Osteocyte (in vitro differentiated cells): ENCODE measurements around the gene AKAP13. TPM values are rescaled to one million over a fixed set of nuclear protein-coding genes. Genes with fewer than 3 reads are reported as not detected.

Experiments used
- DNase-seq: peaks from one replicate; pipeline ENCODE4 v3.0.0; 2021; ENCODE audit warnings: mixed read lengths; ENCODE audit not compliant: unreplicated experiment; ENCODE audit errors: extremely low spot score
- H3K27ac Mint-ChIP-seq: one replicate; pipeline ENCODE4 v1.8.0; 2021; ENCODE audit warnings: mild to moderate bottlenecking, mixed read lengths; ENCODE audit not compliant: unreplicated experiment
- H3K27me3 Mint-ChIP-seq: one replicate; pipeline ENCODE4 v1.8.0; 2021; ENCODE audit warnings: mixed read lengths; ENCODE audit not compliant: unreplicated experiment
- H3K36me3 Mint-ChIP-seq: one replicate; pipeline ENCODE4 v1.8.0; 2021; ENCODE audit warnings: mixed read lengths; ENCODE audit not compliant: unreplicated experiment
- H3K4me1 Mint-ChIP-seq: one replicate; pipeline ENCODE4 v1.8.0; 2021; ENCODE audit warnings: mixed read lengths; ENCODE audit not compliant: unreplicated experiment
- H3K4me3 Mint-ChIP-seq: one replicate; pipeline ENCODE4 v1.8.0; 2021; ENCODE audit warnings: mild to moderate bottlenecking, moderate library complexity, mixed read lengths; ENCODE audit not compliant: unreplicated experiment
- H3K9me3 Mint-ChIP-seq: one replicate; pipeline ENCODE4 v1.8.0; 2021; ENCODE audit warnings: mixed read lengths; ENCODE audit not compliant: unreplicated experiment
- total RNA-seq: library from RNA; stranded (reverse); gene quantifications from 2 replicates; pipeline ENCODE4 v1.2.1, GENCODE V29; 2021
- TF ChIP-seq, protein P1 (sequence below): fragments of 200-600 bp; sonication (generic); IDR thresholded peaks from 2 replicates; pipeline ENCODE4 v1.5.0; 2021; ENCODE audit warnings: antibody characterized with exemption, mild to moderate bottlenecking, moderate library complexity

Gene AKAP13
- total RNA-seq, 1 donor from 2014 or later = 146 TPM

DNA sequence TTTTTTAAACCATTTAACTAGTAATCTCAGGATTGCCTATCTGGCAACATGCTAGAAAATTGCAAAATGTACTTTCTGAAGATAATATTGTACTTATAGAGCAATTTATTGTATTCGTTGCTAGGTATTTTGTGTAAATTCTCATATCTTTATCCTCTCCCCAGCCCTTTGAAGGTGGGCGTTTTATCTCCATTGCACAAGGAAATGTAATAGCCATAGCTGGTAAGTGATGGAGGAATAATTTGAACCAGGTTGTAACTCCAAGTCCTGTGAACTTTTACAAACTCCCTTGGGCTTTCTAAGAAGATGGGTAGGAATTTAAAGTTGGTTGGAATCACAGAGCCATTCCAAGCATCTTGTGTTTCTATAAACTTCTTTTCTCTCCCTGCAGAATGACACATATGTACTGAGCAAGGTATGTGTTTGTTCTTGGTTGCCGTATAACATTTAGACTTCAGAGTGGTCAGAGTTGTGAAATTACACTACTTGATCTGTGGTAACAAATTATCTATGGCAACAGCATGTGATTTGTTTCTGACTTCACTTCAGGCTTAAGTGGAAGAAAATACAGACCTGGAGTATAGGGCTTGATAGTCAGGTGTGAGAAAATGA, 170.9 kb downstream of the AKAP13 start:
- Mint-ChIP-seq H3K27ac (no peak overlapping the region), H3K36me3 (peaks cover 17% of the 10 kb centered on the region), H3K4me3 (no peak overlapping the region), H3K9me3 (no peaks in the 10 kb centered on the region), H3K27me3 (no peaks in the 10 kb centered on the region), H3K4me1 (peaks cover 19% of the 10 kb centered on the region)
- TF ChIP-seq, protein P1, sequence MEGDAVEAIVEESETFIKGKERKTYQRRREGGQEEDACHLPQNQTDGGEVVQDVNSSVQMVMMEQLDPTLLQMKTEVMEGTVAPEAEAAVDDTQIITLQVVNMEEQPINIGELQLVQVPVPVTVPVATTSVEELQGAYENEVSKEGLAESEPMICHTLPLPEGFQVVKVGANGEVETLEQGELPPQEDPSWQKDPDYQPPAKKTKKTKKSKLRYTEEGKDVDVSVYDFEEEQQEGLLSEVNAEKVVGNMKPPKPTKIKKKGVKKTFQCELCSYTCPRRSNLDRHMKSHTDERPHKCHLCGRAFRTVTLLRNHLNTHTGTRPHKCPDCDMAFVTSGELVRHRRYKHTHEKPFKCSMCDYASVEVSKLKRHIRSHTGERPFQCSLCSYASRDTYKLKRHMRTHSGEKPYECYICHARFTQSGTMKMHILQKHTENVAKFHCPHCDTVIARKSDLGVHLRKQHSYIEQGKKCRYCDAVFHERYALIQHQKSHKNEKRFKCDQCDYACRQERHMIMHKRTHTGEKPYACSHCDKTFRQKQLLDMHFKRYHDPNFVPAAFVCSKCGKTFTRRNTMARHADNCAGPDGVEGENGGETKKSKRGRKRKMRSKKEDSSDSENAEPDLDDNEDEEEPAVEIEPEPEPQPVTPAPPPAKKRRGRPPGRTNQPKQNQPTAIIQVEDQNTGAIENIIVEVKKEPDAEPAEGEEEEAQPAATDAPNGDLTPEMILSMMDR = no peak
- DNase-seq = no peak

DNA sequence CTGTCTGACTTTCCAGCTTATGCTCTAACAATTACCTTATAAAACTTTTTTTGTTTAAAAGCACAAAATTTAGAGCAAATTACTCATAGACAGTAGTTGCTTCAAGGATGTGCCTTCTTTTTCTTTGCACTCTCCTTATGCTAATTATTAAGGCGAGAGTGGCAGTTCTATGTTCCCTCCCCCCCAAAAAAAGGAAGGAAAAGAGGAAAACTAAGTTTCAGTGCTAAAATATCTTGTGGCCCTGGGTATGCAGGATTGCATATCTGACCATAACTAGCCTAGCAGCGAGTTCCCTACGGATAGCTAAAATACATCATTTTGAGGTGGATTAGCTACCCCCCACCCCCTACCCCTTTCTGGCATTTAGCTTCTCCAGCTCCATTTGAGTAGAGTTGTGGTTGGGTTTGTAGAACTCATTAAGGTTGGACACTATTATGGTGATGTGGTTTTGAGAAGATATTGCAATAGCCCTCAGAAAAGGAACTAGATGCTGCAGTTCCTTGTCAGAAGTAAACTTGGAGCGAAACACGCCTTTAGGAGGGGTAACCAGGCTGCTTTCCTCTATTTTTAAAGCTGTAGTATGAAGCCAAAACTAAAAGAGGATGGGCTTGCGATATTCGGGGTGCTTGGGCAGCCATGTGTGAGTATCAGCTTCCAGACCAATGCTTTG, 174.6 kb downstream of the AKAP13 start:
- peaks cover 22% of the 10 kb centered on the region for H3K36me3 Mint-ChIP-seq
- H3K4me3 Mint-ChIP-seq = no peak overlapping the region
- no peaks in the 10 kb centered on the region for H3K9me3 Mint-ChIP-seq
- no peaks in the 10 kb centered on the region for H3K27me3 Mint-ChIP-seq
- TF ChIP-seq, protein P1 = no peak
- H3K4me1 Mint-ChIP-seq = peaks cover 7% of the 10 kb centered on the region
- H3K27ac Mint-ChIP-seq = no peak overlapping the region
- no peak for DNase-seq

DNA sequence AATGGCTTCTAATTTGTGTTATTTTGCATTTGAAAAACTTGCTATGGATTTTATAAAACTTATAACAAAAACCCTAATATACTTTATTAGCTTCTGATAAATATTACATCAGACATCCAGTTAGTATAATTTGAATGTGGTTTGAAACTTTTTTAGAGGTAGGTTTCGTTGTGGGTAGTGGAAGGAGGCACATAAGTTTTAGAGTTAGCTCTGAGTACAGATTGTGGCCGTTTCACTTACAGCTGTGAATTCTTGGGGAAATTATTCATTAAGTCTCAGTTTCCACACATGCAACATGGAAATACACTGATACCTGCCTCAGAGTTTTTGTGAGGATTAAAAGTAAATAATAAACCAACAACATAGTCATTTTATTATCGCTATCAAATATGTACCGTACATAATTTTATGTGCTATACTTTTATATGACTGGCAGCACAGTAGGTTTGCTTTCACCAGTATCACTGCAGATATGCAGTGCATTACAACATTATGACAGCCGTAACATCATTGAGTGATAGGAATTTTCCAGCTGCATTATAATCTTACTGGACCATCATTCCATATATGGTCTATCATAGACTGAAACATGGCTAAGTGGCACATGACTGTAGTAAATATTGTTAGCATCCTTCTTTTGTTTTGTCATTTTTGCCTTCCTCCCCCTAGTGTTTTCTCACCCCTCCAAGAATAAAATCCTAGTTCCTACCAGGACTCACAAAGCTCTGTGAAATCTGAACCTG, 175.6 kb downstream of the AKAP13 start:
- no peak overlapping the region for H3K27ac Mint-ChIP-seq
- peaks cover 22% of the 10 kb centered on the region for H3K36me3 Mint-ChIP-seq
- peaks cover 7% of the 10 kb centered on the region for H3K4me1 Mint-ChIP-seq
- no peaks in the 10 kb centered on the region for H3K9me3 Mint-ChIP-seq
- H3K4me3 Mint-ChIP-seq = no peak overlapping the region
- DNase-seq = no peak
- TF ChIP-seq, protein P1 = no peak
- no peaks in the 10 kb centered on the region for H3K27me3 Mint-ChIP-seq

DNA sequence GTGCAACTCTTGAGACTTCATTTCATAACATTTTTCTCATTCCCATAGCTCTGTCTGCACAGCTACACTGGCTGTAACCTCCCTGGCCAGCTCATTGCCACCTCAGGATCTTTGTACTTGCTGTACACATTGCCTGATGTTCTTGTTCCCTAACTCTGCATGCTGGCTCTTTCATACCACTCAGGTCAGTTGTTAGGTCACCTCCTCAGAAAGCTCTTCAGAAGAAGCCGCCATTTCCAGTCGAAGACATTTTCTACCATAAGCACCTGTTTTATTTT, 176.2 kb downstream of the AKAP13 start:
- H3K4me1 Mint-ChIP-seq = peaks cover 6% of the 10 kb centered on the region
- DNase-seq = no peak
- H3K4me3 Mint-ChIP-seq = no peak overlapping the region
- H3K36me3 Mint-ChIP-seq = peaks cover 22% of the 10 kb centered on the region
- no peaks in the 10 kb centered on the region for H3K27me3 Mint-ChIP-seq
- TF ChIP-seq, protein P1 = no peak
- H3K9me3 Mint-ChIP-seq = no peaks in the 10 kb centered on the region
- H3K27ac Mint-ChIP-seq = no peak overlapping the region

DNA sequence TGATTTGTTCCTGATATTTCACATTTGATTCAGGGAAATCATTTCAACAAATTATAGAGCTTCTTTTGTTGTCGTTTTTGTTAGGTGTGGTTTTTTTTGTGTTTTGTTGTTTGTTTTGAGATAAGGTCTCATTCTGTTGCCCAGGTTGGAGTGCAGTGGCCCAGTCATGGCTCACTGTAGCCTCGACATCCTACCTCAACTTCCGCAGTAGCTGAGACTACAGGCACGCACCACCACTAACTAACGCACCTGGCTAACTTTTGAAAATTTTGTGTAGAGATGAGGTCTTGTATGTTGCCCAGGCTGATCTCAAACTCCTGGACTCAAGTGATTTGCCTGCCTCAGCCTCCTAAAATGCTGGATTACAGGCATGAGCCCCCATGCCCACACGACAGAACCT, 177.0 kb downstream of the AKAP13 start:
- Mint-ChIP-seq H3K4me1 (peaks cover 6% of the 10 kb centered on the region), H3K9me3 (no peaks in the 10 kb centered on the region), H3K27me3 (no peaks in the 10 kb centered on the region), H3K27ac (no peak overlapping the region), H3K4me3 (no peak overlapping the region), H3K36me3 (peaks cover 20% of the 10 kb centered on the region)
- DNase-seq = no peak
- TF ChIP-seq, protein P1 = no peak
